GM13976 (cell line): ENCODE results near the gene FAM89B.

Source experiments
- DNase-seq: peaks from one replicate; pipeline ENCODE4 v3.0.0; 2012; ENCODE audit warnings: low spot score
- CTCF ChIP-seq: IDR thresholded peaks from 2 replicates; pipeline ENCODE4 v1.5.1; 2012; ENCODE audit warnings: borderline replicate concordance, mild to moderate bottlenecking; ENCODE audit not compliant: insufficient read depth; ENCODE audit errors: extremely low read depth, missing control alignments, control extremely low read depth
- in situ Hi-C: fragments of 300-500 bp; cut with MboI; formaldehyde crosslinking; loops from one replicate; pipeline ENCODE4 v1.12.0; 2022; ENCODE audit warnings: low sequenced_read_pairs, mixed read lengths, inconsistent platforms; ENCODE audit not compliant: unreplicated experiment

The FAM89B gene

DNA sequence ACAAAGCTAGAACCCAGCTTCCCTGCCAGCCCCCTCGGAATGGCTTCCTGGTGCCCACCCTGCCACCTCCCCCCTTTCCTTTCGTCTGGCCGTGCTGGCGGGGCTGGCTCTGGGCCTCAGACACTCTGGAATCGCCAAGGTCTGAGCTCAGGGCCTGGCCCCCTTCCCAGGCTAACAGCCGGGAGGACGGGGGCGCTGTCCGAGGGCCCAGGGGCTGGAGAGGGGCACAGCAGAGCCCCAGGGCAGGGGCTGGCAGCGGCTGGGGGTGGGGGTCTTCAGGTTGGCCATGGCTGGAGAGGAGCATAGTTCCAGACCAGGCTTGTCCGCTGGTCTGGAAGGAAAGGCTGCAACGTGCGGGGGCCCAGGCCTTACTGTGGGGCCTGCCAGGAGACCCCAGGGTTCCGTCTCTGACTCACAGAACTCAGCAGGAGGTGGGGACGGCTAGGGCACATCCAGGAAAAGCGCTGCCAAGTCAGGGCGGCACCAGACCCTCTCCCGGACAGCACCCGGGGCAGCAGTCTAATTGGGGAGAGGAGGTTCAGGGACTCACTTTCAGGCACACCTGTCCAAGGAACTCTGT is 13.3 kb upstream of the FAM89B start:
- in situ Hi-C loops = no loop called here
- DNase-seq = no peak
- TF ChIP-seq CTCF = no peak

- DNase-seq = no peak
- in situ Hi-C loops = no loop called here
- no peak for TF ChIP-seq CTCF
These were observed 12.8 kb upstream of the FAM89B start for GRCh38 chr11:65559535-65559934.

DNA sequence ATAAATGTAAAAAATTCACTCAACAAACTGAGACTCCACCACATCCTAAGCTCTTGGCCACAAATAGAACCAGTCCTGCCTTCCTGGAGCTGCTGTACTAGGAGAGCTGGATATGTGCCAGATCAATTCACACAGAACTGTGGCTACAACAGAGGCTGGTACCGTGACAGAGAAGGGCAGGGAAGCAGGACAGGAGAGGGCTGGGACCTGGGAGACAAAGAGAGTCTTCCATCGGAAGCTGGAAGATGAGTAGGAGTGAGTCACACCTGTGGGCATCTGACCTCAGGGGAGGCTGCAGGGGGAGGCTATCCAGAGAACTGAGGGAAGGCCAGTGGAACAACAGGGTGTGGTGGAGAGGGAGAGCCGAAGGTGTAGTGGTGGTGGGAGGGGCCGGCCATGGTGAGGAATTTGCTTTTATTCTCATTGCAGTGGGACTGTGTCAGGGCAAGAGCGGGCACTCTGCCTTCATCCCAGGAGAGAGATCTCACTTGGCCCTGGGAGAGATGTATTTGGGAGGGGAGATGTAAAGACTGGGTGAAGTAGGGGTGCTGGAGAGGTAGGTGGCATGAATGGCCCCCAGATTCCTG is 12.3 kb upstream of the FAM89B start:
- no peak for DNase-seq
- no peak for TF ChIP-seq CTCF
- in situ Hi-C loops = no loop called here

DNA sequence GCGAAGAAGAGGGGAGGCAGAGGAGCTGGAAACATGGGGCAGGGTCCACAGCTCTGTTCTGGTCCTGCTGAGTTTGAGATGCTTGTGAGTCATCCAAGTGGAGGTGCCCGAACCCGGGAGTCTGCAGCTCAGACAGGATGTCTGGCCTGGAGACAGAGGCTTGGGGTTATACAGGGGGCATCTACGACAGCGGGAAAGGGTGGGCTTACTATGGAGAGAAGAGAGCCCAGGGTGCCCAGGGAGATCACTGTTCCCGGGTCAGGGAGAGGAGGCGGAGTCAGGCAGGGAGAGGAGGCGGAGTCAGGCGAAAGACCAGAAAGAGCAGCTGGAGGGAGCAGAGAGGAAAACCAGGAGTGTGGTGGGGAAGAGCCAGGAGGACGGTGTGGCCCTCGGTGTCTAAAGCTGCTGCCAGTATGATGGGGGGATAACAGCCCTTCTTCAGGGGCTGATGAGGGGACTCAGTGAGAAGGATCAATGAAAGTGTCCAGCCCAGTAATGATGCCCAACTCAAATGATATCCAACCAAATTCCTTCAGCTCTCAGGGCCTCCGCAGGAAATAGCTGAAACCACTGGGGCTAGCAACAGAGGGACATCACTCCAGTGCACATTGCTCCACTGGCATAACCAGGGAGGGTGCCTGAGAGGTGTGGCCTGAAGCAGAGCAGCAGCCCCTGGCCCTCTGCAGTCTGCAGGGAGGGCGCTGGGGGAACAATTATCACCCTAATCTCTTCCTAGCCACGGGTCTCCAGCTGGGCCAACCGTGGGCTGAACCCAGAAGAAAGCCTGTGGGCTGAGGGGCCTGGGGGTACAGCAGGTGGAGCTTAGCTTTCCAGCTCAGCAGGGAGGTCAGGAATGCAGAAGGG is 11.6 kb upstream of the FAM89B start:
- in situ Hi-C loops = no loop called here
- no peak for TF ChIP-seq CTCF
- DNase-seq = no peak

GRCh38 chr11:65562020-65562419 is 10.3 kb upstream of the FAM89B start:
- no peak for TF ChIP-seq CTCF
- no peak for DNase-seq
- in situ Hi-C loops = no loop called here

DNA sequence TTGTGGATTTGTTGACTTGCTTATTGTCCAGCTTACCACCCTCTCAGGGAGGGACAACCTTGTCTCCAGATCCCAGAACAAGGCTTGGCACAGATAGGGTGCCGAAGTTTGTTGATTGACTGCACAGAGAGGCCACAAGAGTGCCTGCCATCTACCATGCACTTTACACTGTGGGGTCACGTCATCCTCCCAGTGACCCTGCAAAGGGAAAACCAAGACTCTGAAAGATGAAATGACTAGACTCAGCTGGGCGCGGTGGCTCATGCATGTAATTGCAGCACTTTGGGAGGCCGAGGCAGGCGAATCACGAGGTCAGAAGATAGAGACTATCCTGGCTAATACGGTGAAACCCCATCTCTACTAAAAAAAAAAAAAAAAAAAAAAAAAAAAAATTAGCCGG is 9.6 kb upstream of the FAM89B start:
- in situ Hi-C loops = no loop called here
- no peak for TF ChIP-seq CTCF
- no peak for DNase-seq
